Tibial nerve (tissue), 4 donors: ENCODE measurements around the gene MPND. TPM values are rescaled to one million over a fixed set of nuclear protein-coding genes. Genes with fewer than 3 reads are reported as not detected.

Experiments
- DNase-seq, 2 donors: peaks; one replicate each; pipeline ENCODE4 v3.0.0-alpha.2; 2019; ENCODE audit warnings: low spot score in 2 of 2
- H3K27ac ChIP-seq, 4 donors: fragments of 200-600 bp; sonication (generic) in 3 of 4; one replicate each; pipeline ENCODE4 v1.5.1; 2017 to 2019; ENCODE audit warnings: mild to moderate bottlenecking in 1 of 4
- H3K27me3 ChIP-seq, 2 donors: fragments of 200-600 bp; sonication (generic) in 1 of 2; one replicate each; pipeline versions ENCODE4 v1.5.1 to v1.6.0; 2017 to 2019
- H3K36me3 ChIP-seq, 3 donors: fragments of 200-600 bp; sonication (generic); one replicate each; pipeline ENCODE4 v1.5.1; 2018 to 2019
- H3K4me1 ChIP-seq, 4 donors: fragments of 200-600 bp; sonication (generic) in 3 of 4; one replicate each; pipeline ENCODE4 v1.5.1; 2017 to 2019
- H3K4me3 ChIP-seq, 4 donors: fragments of 200-600 bp; sonication (generic) in 3 of 4; one replicate each; pipeline ENCODE4 v1.5.1; 2017 to 2019; ENCODE audit warnings: mild to moderate bottlenecking in 1 of 4, moderate library complexity in 1 of 4
- H3K9me3 ChIP-seq, 4 donors: fragments of 200-600 bp; sonication (generic) in 3 of 4; one replicate each; pipeline ENCODE4 v1.5.1; 2017 to 2019
- CTCF ChIP-seq, 5 experiments: fragments of 200-600 bp in 3 of 5; fragments of 450-650 bp in 2 of 5; sonication (generic) in 3 of 5; IDR thresholded peaks; one replicate each; pipeline ENCODE4 v1.5.1; 2016 to 2019; ENCODE audit warnings: antibody characterized with exemption in 5 of 5, mild to moderate bottlenecking in 3 of 5, moderate library complexity in 2 of 5
- EP300 ChIP-seq, 2 donors: sonication (generic); formaldehyde crosslinking; IDR thresholded peaks; one replicate each; pipeline ENCODE4 v1.6.1; 2017; ENCODE audit warnings: antibody characterized with exemption in 2 of 2, mild to moderate bottlenecking in 1 of 2
- POLR2A ChIP-seq, 2 donors: fragments of 450-650 bp; IDR thresholded peaks; one replicate each; pipeline ENCODE4 v1.6.1; 2017; ENCODE audit warnings: antibody characterized with exemption in 2 of 2, mild to moderate bottlenecking in 2 of 2, moderate library complexity in 2 of 2
- WGBS, 2 donors: methylation state at CpG; one replicate each; pipeline ENCODE4 v1.1.5; 2018; 5-methylcytosine and 5-hydroxymethylcytosine counted together
- total RNA-seq, 4 donors: library from RNA; depleted of rRNA; stranded (reverse); fragments of >200 nt; gene quantifications; one replicate each; pipeline ENCODE4 v1.1.0, GENCODE V29; 2016

The MPND gene
- total RNA-seq, 4 donors from 2014 or later = 2.2 to 13.2 (median 6.6) TPM

GRCh38 chr19:4298810-4299550, 44.4 kb upstream of the MPND start:
- TF ChIP-seq CTCF (IDR thresholded peaks at IDR 0.05) (no peak), POLR2A (IDR thresholded peaks at IDR 0.05) (no peak), EP300 (IDR thresholded peaks at IDR 0.05) (no peak)
- Histone ChIP-seq H3K27me3 (peaks cover 0 to 39% of the 10 kb centered on the region in 2 donors), H3K4me3 (no peak overlapping the region), H3K36me3 (no peaks in the 10 kb centered on the region), H3K4me1 (no peaks in the 10 kb centered on the region), H3K27ac (no peak overlapping the region), H3K9me3 (no peaks in the 10 kb centered on the region)
- DNase-seq = no peak
- 78 to 89% methylated on average over 8 of the region's 8 CpGs for WGBS, 2 donors

GRCh38 chr19:4300589-4300988, 42.8 kb upstream of the MPND start:
- 78 to 87% methylated on average over 3 of the region's 3 CpGs for WGBS, 2 donors
- Histone ChIP-seq H3K27ac (no peak overlapping the region), H3K36me3 (no peaks in the 10 kb centered on the region), H3K27me3 (peaks cover 0 to 45% of the 10 kb centered on the region in 2 donors), H3K4me1 (peaks cover 0 to 9% (median 0%) of the 10 kb centered on the region in 4 donors), H3K4me3 (no peak overlapping the region), H3K9me3 (no peaks in the 10 kb centered on the region)
- no peak for DNase-seq
- TF ChIP-seq POLR2A (IDR thresholded peaks at IDR 0.05) (no peak), CTCF (IDR thresholded peaks at IDR 0.05) (no peak), EP300 (IDR thresholded peaks at IDR 0.05) (no peak)

GRCh38 chr19:4301590-4302242, 41.6 kb upstream of the MPND start:
- no peak for DNase-seq
- WGBS, 2 donors = 48 to 52% methylated on average over 13 of the region's 13 CpGs
- Histone ChIP-seq H3K36me3 (no peaks in the 10 kb centered on the region), H3K4me1 (peaks cover 0 to 9% (median 0%) of the 10 kb centered on the region in 4 donors), H3K27me3 (peaks cover 0 to 34% of the 10 kb centered on the region in 2 donors), H3K4me3 (no peak overlapping the region), H3K9me3 (no peaks in the 10 kb centered on the region), H3K27ac (no peak overlapping the region)
- TF ChIP-seq EP300 (IDR thresholded peaks at IDR 0.05) (no peak), POLR2A (IDR thresholded peaks at IDR 0.05) (no peak), CTCF (IDR thresholded peaks at IDR 0.05) (no peak)

GRCh38 chr19:4302243-4302640, 41.1 kb upstream of the MPND start, which contains the start of gene TMIGD2:
TMIGD2 (minus strand) TSS chr19:4302389; CDS start chr19:4302385, 4 bp downstream.
- H3K27ac ChIP-seq = no peak within 1 kb of the TSS
- no peak for DNase-seq
- peaks cover 0 to 33% of the 10 kb centered on the region in 2 donors for H3K27me3 ChIP-seq
- H3K36me3 ChIP-seq = no peaks in the 10 kb centered on the region
- no peaks in the 10 kb centered on the region for H3K9me3 ChIP-seq
- 56 to 60% methylated on average over 8 of the region's 8 CpGs for WGBS, 2 donors
- H3K4me1 ChIP-seq = peaks cover 0 to 9% (median 0%) of the 10 kb centered on the region in 4 donors
- TF ChIP-seq POLR2A (IDR thresholded peaks at IDR 0.05) (no peak), CTCF (IDR thresholded peaks at IDR 0.05) (no peak), EP300 (IDR thresholded peaks at IDR 0.05) (no peak)
- no peak within 1 kb of the TSS for H3K4me3 ChIP-seq
